NCI-H2171 treated with DMSO at 0.1 percent for 48 hours (cell line): ENCODE results near the gene CYBRD1.

Experiments used
- DNase-seq: peaks from one replicate; lab custom pipeline; 2025; lab: John Stamatoyannopoulos, UW

CYBRD1 gene

DNA sequence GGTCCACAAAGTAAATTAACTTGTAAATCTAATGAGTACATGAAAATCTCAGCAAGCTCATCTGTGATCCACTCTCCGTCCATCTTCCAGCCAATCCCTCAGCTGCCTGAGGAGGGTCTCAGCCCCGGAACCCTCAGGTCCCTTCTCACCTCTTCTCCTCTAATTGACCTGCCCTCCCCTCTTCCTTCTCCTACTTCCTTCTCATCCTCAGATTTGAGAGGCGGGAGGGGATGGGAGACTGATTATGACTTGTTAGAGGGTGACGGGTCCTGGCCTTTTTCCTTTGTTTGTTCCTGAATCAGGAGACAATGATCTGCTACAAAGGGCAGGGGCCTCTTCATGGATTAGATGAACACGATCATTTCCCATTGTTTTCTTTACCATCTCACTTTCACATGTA lies 80.1 kb downstream of the CYBRD1 start:
- no peak for DNase-seq
